Measurements from ENCODE around the gene ATG5.

GRCh38 chr6:106293116-106293515, 32.4 kb downstream of the ATG5 start:
- TF ChIP-seq, protein P1, sequence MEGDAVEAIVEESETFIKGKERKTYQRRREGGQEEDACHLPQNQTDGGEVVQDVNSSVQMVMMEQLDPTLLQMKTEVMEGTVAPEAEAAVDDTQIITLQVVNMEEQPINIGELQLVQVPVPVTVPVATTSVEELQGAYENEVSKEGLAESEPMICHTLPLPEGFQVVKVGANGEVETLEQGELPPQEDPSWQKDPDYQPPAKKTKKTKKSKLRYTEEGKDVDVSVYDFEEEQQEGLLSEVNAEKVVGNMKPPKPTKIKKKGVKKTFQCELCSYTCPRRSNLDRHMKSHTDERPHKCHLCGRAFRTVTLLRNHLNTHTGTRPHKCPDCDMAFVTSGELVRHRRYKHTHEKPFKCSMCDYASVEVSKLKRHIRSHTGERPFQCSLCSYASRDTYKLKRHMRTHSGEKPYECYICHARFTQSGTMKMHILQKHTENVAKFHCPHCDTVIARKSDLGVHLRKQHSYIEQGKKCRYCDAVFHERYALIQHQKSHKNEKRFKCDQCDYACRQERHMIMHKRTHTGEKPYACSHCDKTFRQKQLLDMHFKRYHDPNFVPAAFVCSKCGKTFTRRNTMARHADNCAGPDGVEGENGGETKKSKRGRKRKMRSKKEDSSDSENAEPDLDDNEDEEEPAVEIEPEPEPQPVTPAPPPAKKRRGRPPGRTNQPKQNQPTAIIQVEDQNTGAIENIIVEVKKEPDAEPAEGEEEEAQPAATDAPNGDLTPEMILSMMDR (conservative IDR thresholded peaks at IDR 0.05; ENCODE audit: low read depth in 2 of 2), result no peak
- TF ChIP-seq REST (IDR thresholded peaks at IDR 0.05; ENCODE audit: unreplicated experiment) (no peak), EZH2phosphoT487 (IDR thresholded peaks at IDR 0.05; ENCODE audit: unreplicated experiment) (no peak), EZH2 (IDR thresholded peaks at IDR 0.05; ENCODE audit: low read depth, unreplicated experiment) (no peak), POLR2AphosphoS5 (IDR thresholded peaks at IDR 0.05; ENCODE audit: low read depth) (no peak), NANOG (IDR thresholded peaks at IDR 0.05; ENCODE audit: borderline replicate concordance) (no peak), JUNB (IDR thresholded peaks at IDR 0.05; ENCODE audit: unreplicated experiment) (no peak), CREB1 (CRISPR knock-in tag; IDR thresholded peaks at IDR 0.05; ENCODE audit: low read depth) (no peak), STAT1 (IDR thresholded peaks at IDR 0.05; ENCODE audit: unreplicated experiment) (no peak)
- TF ChIP-seq, protein P2, sequence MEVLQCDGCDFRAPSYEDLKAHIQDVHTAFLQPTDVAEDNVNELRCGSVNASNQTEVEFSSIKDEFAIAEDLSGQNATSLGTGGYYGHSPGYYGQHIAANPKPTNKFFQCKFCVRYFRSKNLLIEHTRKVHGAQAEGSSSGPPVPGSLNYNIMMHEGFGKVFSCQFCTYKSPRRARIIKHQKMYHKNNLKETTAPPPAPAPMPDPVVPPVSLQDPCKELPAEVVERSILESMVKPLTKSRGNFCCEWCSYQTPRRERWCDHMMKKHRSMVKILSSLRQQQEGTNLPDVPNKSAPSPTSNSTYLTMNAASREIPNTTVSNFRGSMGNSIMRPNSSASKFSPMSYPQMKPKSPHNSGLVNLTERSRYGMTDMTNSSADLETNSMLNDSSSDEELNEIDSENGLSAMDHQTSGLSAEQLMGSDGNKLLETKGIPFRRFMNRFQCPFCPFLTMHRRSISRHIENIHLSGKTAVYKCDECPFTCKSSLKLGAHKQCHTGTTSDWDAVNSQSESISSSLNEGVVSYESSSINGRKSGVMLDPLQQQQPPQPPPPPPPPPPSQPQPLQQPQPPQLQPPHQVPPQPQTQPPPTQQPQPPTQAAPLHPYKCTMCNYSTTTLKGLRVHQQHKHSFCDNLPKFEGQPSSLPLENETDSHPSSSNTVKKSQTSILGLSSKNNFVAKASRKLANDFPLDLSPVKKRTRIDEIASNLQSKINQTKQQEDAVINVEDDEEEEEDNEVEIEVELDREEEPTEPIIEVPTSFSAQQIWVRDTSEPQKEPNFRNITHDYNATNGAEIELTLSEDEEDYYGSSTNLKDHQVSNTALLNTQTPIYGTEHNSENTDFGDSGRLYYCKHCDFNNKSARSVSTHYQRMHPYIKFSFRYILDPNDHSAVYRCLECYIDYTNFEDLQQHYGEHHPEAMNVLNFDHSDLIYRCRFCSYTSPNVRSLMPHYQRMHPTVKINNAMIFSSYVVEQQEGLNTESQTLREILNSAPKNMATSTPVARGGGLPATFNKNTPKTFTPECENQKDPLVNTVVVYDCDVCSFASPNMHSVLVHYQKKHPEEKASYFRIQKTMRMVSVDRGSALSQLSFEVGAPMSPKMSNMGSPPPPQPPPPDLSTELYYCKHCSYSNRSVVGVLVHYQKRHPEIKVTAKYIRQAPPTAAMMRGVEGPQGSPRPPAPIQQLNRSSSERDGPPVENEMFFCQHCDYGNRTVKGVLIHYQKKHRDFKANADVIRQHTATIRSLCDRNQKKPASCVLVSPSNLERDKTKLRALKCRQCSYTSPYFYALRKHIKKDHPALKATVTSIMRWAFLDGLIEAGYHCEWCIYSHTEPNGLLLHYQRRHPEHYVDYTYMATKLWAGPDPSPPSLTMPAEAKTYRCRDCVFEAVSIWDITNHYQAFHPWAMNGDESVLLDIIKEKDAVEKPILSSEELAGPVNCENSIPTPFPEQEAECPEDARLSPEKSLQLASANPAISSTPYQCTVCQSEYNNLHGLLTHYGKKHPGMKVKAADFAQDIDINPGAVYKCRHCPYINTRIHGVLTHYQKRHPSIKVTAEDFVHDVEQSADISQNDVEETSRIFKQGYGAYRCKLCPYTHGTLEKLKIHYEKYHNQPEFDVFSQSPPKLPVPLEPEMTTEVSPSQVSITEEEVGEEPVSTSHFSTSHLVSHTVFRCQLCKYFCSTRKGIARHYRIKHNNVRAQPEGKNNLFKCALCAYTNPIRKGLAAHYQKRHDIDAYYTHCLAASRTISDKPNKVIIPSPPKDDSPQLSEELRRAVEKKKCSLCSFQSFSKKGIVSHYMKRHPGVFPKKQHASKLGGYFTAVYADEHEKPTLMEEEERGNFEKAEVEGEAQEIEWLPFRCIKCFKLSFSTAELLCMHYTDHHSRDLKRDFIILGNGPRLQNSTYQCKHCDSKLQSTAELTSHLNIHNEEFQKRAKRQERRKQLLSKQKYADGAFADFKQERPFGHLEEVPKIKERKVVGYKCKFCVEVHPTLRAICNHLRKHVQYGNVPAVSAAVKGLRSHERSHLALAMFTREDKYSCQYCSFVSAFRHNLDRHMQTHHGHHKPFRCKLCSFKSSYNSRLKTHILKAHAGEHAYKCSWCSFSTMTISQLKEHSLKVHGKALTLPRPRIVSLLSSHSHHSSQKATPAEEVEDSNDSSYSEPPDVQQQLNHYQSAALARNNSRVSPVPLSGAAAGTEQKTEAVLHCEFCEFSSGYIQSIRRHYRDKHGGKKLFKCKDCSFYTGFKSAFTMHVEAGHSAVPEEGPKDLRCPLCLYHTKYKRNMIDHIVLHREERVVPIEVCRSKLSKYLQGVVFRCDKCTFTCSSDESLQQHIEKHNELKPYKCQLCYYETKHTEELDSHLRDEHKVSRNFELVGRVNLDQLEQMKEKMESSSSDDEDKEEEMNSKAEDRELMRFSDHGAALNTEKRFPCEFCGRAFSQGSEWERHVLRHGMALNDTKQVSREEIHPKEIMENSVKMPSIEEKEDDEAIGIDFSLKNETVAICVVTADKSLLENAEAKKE (CRISPR knock-in tag; IDR thresholded peaks at IDR 0.05), result no peak
- TF ChIP-seq, protein P3, sequence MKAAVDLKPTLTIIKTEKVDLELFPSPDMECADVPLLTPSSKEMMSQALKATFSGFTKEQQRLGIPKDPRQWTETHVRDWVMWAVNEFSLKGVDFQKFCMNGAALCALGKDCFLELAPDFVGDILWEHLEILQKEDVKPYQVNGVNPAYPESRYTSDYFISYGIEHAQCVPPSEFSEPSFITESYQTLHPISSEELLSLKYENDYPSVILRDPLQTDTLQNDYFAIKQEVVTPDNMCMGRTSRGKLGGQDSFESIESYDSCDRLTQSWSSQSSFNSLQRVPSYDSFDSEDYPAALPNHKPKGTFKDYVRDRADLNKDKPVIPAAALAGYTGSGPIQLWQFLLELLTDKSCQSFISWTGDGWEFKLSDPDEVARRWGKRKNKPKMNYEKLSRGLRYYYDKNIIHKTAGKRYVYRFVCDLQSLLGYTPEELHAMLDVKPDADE (IDR thresholded peaks at IDR 0.05), result no peak
